HCT116 (cell line): ENCODE data around the gene HSPB1.

Experiments
- CEBPB ChIP-seq: IDR thresholded peaks from 2 replicates; pipeline ENCODE4 v1.6.1; 2012; ENCODE audit warnings: low read depth
- EZH2 ChIP-seq: fragments of 200-600 bp; sonication (generic); IDR thresholded peaks from 2 replicates; pipeline ENCODE4 v1.6.1; 2017; ENCODE audit warnings: antibody characterized with exemption, mixed run types
- EZH2phosphoT487 ChIP-seq: fragments of 200-600 bp; IDR thresholded peaks from 2 replicates; pipeline ENCODE4 v1.6.1; 2018; ENCODE audit warnings: antibody characterized with exemption, borderline replicate concordance
- JUND ChIP-seq: IDR thresholded peaks from 2 replicates; pipeline ENCODE4 v1.6.1; 2012
- POLR2A ChIP-seq: IDR thresholded peaks from 2 replicates; pipeline ENCODE4 v1.7.0; 2011; ENCODE audit warnings: borderline replicate concordance; ENCODE audit not compliant: insufficient read depth, insufficient read length; ENCODE audit errors: extremely low read depth
- POLR2AphosphoS5 ChIP-seq: IDR thresholded peaks from 2 replicates; pipeline ENCODE4 v1.6.1; 2011; ENCODE audit warnings: mild to moderate bottlenecking, low read depth, low read length, moderate library complexity
- TCF7L2 ChIP-seq: IDR thresholded peaks from 2 replicates; pipeline ENCODE4 v1.7.0; 2011; ENCODE audit warnings: borderline replicate concordance, inconsistent platforms; ENCODE audit not compliant: insufficient read depth, insufficient read length; ENCODE audit errors: extremely low read depth
- YY1 ChIP-seq: IDR thresholded peaks from 2 replicates; pipeline ENCODE4 v1.6.1; 2011; ENCODE audit warnings: low read length, low read depth, moderate library complexity, mild to moderate bottlenecking; ENCODE audit not compliant: insufficient replicate concordance; ENCODE audit errors: extremely low read depth
- ZNF274 ChIP-seq: fragments of 200-500 bp; sonication (Bioruptor generic); IDR thresholded peaks from 2 replicates; pipeline ENCODE4 v1.6.1; 2014; ENCODE audit warnings: mild to moderate bottlenecking, low read depth, low read length, inconsistent platforms
- TF ChIP-seq, protein P1 (sequence below), 3 experiments: fragments of 200-600 bp in 1 of 3; sonication (generic) in 1 of 3; IDR thresholded peaks in 2 of 3; conservative IDR thresholded peaks in 1 of 3; 2 replicates each; pipeline ENCODE4 v1.5.1; 2012 to 2017; ENCODE audit warnings: low read depth in 2 of 3, low read length in 2 of 3, antibody characterized with exemption in 1 of 3, borderline replicate concordance in 1 of 3, control low read depth in 1 of 3, mild to moderate bottlenecking in 1 of 3, mixed read lengths in 1 of 3, mixed run types in 1 of 3, moderate library complexity in 1 of 3; ENCODE audit not compliant: insufficient read depth in 1 of 3
- TF ChIP-seq, protein P2 (sequence below): IDR thresholded peaks from 2 replicates; pipeline ENCODE4 v1.6.1; 2012
- TF ChIP-seq, protein P3 (sequence below): IDR thresholded peaks from 2 replicates; pipeline ENCODE4 v1.6.1; 2012; ENCODE audit warnings: low read depth
- TF ChIP-seq, protein P4 (sequence below): IDR thresholded peaks from 2 replicates; pipeline ENCODE4 v1.6.1; 2011; ENCODE audit warnings: mild to moderate bottlenecking, low read length, moderate library complexity; ENCODE audit not compliant: insufficient replicate concordance; ENCODE audit errors: extremely low read depth
- TF ChIP-seq, protein P5 (sequence below): IDR thresholded peaks from 2 replicates; pipeline ENCODE4 v1.6.1; 2012

DNA sequence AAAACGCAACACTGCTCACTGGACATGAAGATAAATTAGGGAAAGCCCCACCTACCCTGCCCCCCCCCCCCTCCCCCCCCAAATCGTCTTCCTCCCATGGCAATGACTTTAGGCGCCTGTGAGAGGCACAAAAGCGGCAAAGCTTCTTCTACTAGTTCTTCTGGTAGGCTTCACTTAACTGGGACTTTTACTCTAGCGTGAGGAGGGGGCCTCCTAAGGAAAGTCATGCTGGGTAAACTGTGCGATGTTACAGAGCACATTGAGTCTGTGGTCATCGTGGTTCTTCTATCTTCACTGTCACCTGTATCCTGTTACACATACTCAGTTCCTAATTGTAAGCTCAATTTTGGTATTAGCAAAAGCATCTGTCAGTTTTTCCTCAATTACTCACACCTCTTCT lies 25.1 kb downstream of the HSPB1 start:
- TF ChIP-seq EZH2phosphoT487: no peak
- no peak for TF ChIP-seq TCF7L2
- no peak for TF ChIP-seq POLR2A
- TF ChIP-seq, protein P1, sequence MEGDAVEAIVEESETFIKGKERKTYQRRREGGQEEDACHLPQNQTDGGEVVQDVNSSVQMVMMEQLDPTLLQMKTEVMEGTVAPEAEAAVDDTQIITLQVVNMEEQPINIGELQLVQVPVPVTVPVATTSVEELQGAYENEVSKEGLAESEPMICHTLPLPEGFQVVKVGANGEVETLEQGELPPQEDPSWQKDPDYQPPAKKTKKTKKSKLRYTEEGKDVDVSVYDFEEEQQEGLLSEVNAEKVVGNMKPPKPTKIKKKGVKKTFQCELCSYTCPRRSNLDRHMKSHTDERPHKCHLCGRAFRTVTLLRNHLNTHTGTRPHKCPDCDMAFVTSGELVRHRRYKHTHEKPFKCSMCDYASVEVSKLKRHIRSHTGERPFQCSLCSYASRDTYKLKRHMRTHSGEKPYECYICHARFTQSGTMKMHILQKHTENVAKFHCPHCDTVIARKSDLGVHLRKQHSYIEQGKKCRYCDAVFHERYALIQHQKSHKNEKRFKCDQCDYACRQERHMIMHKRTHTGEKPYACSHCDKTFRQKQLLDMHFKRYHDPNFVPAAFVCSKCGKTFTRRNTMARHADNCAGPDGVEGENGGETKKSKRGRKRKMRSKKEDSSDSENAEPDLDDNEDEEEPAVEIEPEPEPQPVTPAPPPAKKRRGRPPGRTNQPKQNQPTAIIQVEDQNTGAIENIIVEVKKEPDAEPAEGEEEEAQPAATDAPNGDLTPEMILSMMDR (IDR thresholded peaks at IDR 0.05 in 2 of 3, conservative IDR thresholded peaks at IDR 0.05 in 1 of 3; ENCODE audit: borderline replicate concordance in 1 of 3, insufficient read depth in 1 of 3, low read depth in 2 of 3, low read length in 2 of 3): no peak
- TF ChIP-seq, protein P2, sequence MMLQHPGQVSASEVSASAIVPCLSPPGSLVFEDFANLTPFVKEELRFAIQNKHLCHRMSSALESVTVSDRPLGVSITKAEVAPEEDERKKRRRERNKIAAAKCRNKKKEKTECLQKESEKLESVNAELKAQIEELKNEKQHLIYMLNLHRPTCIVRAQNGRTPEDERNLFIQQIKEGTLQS: no peak
- no peak for TF ChIP-seq EZH2
- TF ChIP-seq, protein P3, sequence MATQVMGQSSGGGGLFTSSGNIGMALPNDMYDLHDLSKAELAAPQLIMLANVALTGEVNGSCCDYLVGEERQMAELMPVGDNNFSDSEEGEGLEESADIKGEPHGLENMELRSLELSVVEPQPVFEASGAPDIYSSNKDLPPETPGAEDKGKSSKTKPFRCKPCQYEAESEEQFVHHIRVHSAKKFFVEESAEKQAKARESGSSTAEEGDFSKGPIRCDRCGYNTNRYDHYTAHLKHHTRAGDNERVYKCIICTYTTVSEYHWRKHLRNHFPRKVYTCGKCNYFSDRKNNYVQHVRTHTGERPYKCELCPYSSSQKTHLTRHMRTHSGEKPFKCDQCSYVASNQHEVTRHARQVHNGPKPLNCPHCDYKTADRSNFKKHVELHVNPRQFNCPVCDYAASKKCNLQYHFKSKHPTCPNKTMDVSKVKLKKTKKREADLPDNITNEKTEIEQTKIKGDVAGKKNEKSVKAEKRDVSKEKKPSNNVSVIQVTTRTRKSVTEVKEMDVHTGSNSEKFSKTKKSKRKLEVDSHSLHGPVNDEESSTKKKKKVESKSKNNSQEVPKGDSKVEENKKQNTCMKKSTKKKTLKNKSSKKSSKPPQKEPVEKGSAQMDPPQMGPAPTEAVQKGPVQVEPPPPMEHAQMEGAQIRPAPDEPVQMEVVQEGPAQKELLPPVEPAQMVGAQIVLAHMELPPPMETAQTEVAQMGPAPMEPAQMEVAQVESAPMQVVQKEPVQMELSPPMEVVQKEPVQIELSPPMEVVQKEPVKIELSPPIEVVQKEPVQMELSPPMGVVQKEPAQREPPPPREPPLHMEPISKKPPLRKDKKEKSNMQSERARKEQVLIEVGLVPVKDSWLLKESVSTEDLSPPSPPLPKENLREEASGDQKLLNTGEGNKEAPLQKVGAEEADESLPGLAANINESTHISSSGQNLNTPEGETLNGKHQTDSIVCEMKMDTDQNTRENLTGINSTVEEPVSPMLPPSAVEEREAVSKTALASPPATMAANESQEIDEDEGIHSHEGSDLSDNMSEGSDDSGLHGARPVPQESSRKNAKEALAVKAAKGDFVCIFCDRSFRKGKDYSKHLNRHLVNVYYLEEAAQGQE: no peak
- TF ChIP-seq, protein P4, sequence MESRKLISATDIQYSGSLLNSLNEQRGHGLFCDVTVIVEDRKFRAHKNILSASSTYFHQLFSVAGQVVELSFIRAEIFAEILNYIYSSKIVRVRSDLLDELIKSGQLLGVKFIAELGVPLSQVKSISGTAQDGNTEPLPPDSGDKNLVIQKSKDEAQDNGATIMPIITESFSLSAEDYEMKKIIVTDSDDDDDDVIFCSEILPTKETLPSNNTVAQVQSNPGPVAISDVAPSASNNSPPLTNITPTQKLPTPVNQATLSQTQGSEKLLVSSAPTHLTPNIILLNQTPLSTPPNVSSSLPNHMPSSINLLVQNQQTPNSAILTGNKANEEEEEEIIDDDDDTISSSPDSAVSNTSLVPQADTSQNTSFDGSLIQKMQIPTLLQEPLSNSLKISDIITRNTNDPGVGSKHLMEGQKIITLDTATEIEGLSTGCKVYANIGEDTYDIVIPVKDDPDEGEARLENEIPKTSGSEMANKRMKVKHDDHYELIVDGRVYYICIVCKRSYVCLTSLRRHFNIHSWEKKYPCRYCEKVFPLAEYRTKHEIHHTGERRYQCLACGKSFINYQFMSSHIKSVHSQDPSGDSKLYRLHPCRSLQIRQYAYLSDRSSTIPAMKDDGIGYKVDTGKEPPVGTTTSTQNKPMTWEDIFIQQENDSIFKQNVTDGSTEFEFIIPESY: no peak
- TF ChIP-seq JUND: no peak
- no peak for TF ChIP-seq POLR2AphosphoS5
- TF ChIP-seq ZNF274: no peak
- TF ChIP-seq CEBPB: no peak
- TF ChIP-seq YY1: no peak
- TF ChIP-seq, protein P5, sequence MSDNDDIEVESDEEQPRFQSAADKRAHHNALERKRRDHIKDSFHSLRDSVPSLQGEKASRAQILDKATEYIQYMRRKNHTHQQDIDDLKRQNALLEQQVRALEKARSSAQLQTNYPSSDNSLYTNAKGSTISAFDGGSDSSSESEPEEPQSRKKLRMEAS: no peak
